Spinal cord (tissue), 10 donors: ENCODE results near the gene C12orf57. TPM values are rescaled to one million over a fixed set of nuclear protein-coding genes. Genes with fewer than 3 reads are reported as not detected.

Experiments used
- DNase-seq, 6 donors: peaks; one replicate each; pipeline versions ENCODE4 v3.0.0 to v3.0.0-alpha.2; 2013 to 2015; ENCODE audit warnings: low spot score in 6 of 6, low read depth in 4 of 6
- H3K27ac ChIP-seq: one replicate; pipeline ENCODE4 v1.5.1; 2013; ENCODE audit warnings: low read depth, low read length, control low read depth
- H3K27me3 ChIP-seq: one replicate; pipeline ENCODE4 v1.6.1; 2013; ENCODE audit warnings: low read length; ENCODE audit not compliant: control insufficient read depth, insufficient read depth
- H3K36me3 ChIP-seq: one replicate; pipeline ENCODE4 v1.6.1; 2013; ENCODE audit warnings: low read length; ENCODE audit not compliant: control insufficient read depth, insufficient read depth
- H3K4me1 ChIP-seq: one replicate; pipeline ENCODE4 v1.6.1; 2013; ENCODE audit warnings: low read length; ENCODE audit not compliant: control insufficient read depth, insufficient read depth
- H3K4me3 ChIP-seq: one replicate; pipeline ENCODE4 v1.5.1; 2013; ENCODE audit warnings: low read depth, low read length, control low read depth
- H3K9me3 ChIP-seq: one replicate; pipeline ENCODE4 v1.6.1; 2013; ENCODE audit warnings: low read length; ENCODE audit not compliant: control insufficient read depth, insufficient read depth
- WGBS: methylation state at CpG from one replicate; pipeline ENCODE4 v1.1.5; 2013; ENCODE audit warnings: missing lambda C conversion rate; ENCODE audit not compliant: insufficient coverage; 5-methylcytosine and 5-hydroxymethylcytosine counted together
- polyA plus RNA-seq, 2 donors: library from polyadenylated mRNA; unstranded; fragments of 120-200 nt; gene quantifications; one replicate each; pipeline ENCODE4 v1.2.1, GENCODE V29; 2013; ENCODE audit not compliant: insufficient read length in 2 of 2
- total RNA-seq, 2 donors: library from RNA; depleted of rRNA in 1 of 2; stranded (reverse); fragments of 120-200 nt in 1 of 2; fragments of >200 nt in 1 of 2; gene quantifications; one replicate each; pipeline versions ENCODE4 v1.2.3 to v1.2.4, GENCODE V29; 2013 to 2014
- donor health status: healthy.

C12orf57 gene
- total and polyA plus RNA-seq, 4 donors, result 108 to 376 (median 231) TPM

DNA sequence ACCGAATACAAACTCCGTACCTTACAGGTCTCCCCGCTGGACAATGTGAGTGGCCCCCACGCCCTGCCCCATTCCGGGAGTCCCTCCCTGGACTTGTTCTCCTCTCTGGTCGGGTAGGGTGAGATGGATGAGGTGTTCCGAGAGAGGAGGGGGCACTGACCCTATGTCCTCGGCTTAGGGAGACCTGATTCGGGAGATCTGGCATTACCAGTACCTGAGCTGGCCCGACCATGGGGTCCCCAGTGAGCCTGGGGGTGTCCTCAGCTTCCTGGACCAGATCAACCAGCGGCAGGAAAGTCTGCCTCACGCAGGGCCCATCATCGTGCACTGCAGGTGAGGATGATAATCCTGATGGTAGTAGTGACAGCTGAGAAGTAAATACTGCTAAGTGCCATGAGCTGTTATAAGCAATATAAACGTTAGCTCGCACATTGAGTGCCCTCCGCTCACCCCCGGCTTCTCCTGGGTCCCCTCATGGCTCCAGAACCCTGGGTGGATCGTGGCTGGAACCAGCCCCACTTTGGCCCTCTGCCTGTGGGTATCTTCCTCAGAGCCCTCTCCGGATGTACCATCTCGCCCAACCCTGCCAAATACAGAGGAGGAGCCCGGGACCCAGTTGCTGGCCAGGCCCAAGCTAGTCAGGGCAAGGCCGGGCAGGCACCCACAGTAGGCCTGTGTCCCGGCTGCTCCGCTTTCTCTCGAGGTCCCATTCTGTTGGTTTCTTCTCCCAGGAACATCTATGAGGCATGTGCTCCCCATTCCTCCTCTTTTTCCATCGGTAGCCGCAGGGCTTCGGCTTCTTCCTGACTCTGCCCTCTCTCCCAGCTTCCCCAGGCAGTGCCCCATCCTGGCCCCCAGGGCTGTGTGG lies 14.2 kb downstream of the C12orf57 start:
- Histone ChIP-seq H3K4me3 (no peak overlapping the region), H3K9me3 (no peaks in the 10 kb centered on the region), H3K27ac (no peak overlapping the region), H3K4me1 (peaks cover 55% of the 10 kb centered on the region), H3K27me3 (no peaks in the 10 kb centered on the region), H3K36me3 (peaks cover 12% of the 10 kb centered on the region)
- 84% methylated on average over 23 of the region's 28 CpGs for WGBS
- DNase-seq, result no peak

DNA sequence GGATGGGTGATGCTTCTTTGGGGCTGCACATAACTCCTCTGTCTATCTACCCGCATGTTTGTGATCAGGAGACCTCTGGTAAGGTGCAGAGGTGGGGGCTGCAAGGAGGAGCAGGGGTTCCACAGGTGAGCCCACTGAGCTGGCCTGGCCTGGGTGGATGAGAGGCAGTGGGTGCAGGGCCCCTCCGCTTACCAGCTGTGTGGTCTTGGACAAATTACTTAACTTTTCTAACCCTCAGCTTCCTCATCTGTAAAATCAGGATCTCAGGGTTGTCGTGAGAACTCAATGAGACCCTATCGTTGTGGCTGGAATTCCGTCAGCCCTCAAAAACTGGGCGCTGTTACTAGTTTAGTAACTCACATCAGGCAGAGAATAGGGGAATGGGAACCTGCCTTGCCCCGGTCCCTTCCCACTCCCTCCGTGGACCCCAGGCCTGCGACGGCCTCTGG lies 14.8 kb downstream of the C12orf57 start:
- no peaks in the 10 kb centered on the region for H3K27me3 ChIP-seq
- H3K4me1 ChIP-seq, result peaks cover 49% of the 10 kb centered on the region
- H3K36me3 ChIP-seq, result peaks cover 15% of the 10 kb centered on the region
- H3K4me3 ChIP-seq, result no peak overlapping the region
- no peak for DNase-seq
- no peak overlapping the region for H3K27ac ChIP-seq
- H3K9me3 ChIP-seq, result no peaks in the 10 kb centered on the region
- 80% methylated on average over 9 of the region's 10 CpGs for WGBS

DNA sequence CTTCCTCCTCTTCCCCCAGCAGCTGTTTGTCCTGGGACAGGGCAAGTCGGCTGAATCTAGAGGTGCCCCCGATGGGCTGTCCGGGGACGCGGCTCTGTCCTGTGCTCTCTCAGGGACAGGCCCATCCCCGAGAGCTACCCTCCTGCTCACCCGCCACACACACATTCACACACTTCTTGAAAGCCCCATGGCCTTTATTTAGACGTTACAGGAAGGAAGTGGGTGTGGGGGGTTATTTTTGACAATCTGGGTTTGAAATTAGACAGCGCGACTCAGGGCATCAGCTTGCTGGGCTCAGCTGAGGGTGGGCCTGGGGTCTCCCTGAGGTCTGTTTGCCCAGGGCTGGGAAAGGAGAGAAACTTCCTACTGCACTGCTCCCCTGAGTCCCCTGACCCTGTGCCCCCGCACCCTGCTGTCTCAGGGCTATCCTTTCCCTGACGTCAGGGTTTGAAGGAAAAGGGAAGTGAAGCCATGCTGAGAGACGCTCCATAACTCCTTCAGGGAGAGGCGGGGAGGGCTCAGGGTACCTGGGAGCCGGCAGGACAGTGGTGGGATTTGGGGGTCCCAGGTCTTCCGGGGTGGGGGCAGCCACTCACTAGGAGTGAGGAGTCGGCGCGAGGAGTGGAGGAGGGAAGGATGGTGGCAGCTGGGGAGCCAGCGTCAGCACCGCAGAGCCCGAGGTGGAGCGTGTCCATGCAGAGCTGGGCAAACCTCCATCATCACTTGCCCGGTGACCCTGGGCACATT lies 15.4 kb downstream of the C12orf57 start:
- Histone ChIP-seq H3K27me3 (no peaks in the 10 kb centered on the region), H3K27ac (no peak overlapping the region)
- DNase-seq, result no peak

DNA sequence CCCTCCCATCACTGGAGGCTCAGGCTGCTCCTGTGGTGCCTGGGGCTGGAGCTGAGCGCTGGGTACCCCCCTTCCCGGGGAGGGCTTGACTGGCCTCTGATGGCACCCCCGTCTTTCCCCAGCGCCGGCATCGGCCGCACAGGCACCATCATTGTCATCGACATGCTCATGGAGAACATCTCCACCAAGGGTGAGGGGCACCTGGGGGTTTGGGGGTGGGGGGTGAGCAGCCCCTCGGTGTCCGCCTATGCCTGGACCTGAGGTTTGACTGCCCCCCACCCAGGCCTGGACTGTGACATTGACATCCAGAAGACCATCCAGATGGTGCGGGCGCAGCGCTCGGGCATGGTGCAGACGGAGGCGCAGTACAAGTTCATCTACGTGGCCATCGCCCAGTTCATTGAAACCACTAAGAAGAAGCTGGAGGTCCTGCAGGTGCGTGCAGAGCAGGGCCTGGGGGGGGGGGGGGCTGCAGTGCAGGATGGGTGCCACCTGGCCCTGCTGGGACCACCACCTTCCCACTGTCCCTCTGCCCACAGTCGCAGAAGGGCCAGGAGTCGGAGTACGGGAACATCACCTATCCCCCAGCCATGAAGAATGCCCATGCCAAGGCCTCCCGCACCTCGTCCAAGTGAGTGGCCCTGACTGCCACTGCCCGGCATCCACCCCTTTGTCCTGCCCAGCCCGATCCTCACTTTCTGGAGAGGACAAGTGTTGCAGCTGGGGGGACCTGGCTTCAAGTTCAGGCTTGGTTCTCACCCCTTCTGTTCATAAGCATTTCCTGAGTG lies 16.2 kb downstream of the C12orf57 start:
- 90% methylated on average over 20 of the region's 26 CpGs for WGBS
- Histone ChIP-seq H3K27ac (no peak overlapping the region), H3K4me3 (no peak overlapping the region), H3K4me1 (peaks cover 53% of the 10 kb centered on the region), H3K9me3 (no peaks in the 10 kb centered on the region), H3K27me3 (no peaks in the 10 kb centered on the region), H3K36me3 (peaks cover 21% of the 10 kb centered on the region)
- DNase-seq, result no peak

More for the DNA sequence above, 15.4 kb downstream of the C12orf57 start:
- 74% methylated on average over 17 of the region's 24 CpGs for WGBS
- Histone ChIP-seq H3K4me3 (no peak overlapping the region), H3K4me1 (peaks cover 48% of the 10 kb centered on the region), H3K36me3 (peaks cover 15% of the 10 kb centered on the region), H3K9me3 (no peaks in the 10 kb centered on the region)

DNA sequence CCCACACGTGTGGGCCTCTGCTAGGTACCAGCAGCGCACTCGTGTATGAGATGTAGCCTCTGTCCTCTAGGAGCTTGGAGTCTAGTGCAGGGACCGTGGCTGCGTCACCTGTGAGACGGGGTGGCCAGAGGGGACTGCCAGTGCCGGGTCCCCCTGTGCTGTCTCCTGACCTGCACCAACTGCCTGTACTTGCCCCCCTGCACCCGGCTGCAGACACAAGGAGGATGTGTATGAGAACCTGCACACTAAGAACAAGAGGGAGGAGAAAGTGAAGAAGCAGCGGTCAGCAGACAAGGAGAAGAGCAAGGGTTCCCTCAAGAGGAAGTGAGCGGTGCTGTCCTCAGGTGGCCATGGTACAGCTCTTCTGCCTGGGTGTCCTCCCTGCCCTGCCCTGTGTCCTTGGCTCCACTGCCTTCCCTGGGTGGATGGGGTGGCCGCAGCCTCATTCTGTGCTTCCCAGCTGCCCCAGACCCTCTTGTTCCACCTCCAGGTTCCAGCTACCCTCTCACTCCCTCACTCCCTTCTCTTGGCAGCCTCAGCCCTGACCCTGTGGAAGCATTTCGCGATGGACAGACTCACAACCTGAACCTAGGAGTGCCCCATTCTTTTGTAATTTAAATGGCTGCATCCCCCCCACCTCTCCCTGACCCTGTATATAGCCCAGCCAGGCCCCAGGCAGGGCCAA lies 16.9 kb downstream of the C12orf57 start:
- Histone ChIP-seq H3K27me3 (no peaks in the 10 kb centered on the region), H3K4me3 (no peak overlapping the region)

DNA sequence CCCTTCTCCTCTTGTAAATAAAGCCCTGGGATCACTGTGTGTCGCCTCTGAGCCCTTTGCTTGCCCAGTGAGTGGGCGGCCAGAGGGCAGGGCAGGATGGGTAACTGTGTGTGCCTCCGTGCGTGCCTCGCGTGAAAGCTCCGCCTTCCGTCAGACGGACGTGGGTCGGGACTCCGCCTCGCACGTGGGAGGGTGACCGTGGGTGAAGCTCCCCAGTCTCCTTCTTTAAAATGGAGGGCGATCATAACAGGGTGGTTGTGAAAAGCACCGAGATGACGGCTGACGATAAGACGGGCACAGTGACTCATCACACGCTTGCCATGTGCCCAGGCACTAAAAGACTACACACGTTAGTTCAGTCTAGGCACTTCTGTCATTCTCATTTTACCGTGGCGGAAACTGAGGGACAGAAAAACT lies 17.5 kb downstream of the C12orf57 start:
- no peak overlapping the region for H3K4me3 ChIP-seq
- 72% methylated on average over 17 of the region's 24 CpGs for WGBS
- peak overlapping the region; percentile 25 for H3K27ac ChIP-seq
- no peaks in the 10 kb centered on the region for H3K9me3 ChIP-seq
- H3K27me3 ChIP-seq, result no peaks in the 10 kb centered on the region
- peaks cover 23% of the 10 kb centered on the region for H3K36me3 ChIP-seq
- peaks cover 53% of the 10 kb centered on the region for H3K4me1 ChIP-seq
- no peak for DNase-seq

More for the DNA sequence above, 16.9 kb downstream of the C12orf57 start:
- WGBS, result 79% methylated on average over 13 of the region's 13 CpGs
- DNase-seq, result no peak
- Histone ChIP-seq H3K9me3 (no peaks in the 10 kb centered on the region), H3K27ac (peak overlapping the region; percentile 25), H3K36me3 (peaks cover 23% of the 10 kb centered on the region), H3K4me1 (peaks cover 53% of the 10 kb centered on the region)

DNA sequence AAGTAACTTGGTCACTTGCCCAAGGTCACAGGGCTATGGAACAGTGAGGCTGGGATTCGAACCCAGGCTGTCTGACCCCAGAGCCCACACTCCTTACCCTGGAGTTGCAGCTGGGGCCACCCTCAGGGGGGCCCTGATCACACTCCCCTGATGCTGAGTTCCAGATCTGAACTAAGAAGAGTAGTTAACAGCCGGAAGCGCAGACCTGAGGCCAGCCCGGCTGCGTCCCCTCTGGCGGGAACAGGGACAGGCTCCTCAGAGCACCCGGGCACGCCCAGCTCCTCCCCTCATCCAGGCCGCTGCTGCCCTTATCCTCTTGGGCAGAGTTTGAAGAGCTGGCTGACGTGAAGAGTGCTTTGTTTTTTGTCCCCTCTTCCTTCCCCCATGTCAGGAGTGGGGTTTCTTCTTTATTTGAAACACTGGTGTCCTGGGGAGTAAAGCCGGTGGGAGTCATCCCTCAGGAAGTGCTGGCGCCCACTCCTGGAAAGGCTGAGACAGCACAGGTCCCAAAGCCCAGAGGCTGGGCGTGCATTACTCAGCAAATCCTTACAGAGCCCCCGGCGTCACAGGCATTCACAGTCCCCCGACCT lies 18.0 kb downstream of the C12orf57 start:
- no peaks in the 10 kb centered on the region for H3K27me3 ChIP-seq
- peak in 2 of 6 donors; percentile 32 to 63 for DNase-seq
- peaks cover 53% of the 10 kb centered on the region for H3K4me1 ChIP-seq
- no peaks in the 10 kb centered on the region for H3K9me3 ChIP-seq
- H3K27ac ChIP-seq, result peak overlapping the region; percentile 8
- H3K4me3 ChIP-seq, result no peak overlapping the region
- H3K36me3 ChIP-seq, result peaks cover 26% of the 10 kb centered on the region
- whole genome bisulfite sequencing, result 15% methylated on average over 13 of the region's 16 CpGs

DNA sequence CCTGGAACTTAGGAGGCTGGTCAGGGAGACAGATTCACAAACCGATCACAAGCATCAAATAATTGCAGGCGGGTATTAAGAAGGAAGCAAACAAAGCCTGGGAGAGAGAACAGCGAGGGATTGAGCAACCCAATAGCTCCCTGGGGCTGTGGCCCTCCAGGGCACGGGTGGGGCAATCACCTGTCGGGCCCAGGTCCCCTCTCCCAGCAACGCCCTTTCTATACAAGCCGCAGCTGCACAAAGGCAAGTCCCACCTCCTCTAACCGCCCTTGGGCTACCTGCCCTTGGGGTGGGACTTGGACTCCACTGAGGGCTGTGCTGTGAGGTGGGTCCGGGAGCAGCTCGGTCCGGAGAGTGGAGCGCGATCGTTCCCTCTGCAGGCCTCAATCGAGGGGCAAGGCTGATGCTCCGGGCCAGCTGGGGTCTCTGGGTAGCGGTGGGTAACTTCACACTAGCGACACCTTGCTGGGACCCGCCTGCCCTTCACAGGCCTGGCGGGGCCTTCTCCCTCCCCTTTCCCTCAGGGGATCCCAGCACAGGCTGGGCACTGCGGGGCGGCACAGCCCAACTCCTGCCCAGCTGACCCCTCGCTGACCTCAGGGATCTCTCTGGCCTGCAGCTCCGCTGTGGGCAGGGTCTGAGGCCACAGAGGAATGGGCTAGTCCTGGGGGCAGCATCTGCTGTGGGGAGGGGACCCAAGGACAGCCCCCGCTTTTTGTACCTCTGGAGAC lies 18.6 kb downstream of the C12orf57 start:
- peaks cover 31% of the 10 kb centered on the region for H3K36me3 ChIP-seq
- H3K27me3 ChIP-seq, result no peaks in the 10 kb centered on the region
- WGBS, result 57% methylated on average over 21 of the region's 25 CpGs
- H3K9me3 ChIP-seq, result no peaks in the 10 kb centered on the region
- H3K4me1 ChIP-seq, result peaks cover 53% of the 10 kb centered on the region
- H3K27ac ChIP-seq, result no peak overlapping the region
- DNase-seq, result no peak
- no peak overlapping the region for H3K4me3 ChIP-seq
